Stomach (tissue), 9 donors: Measurements from ENCODE around the gene ERC1. TPM values are rescaled to one million over a fixed set of nuclear protein-coding genes. Genes with fewer than 3 reads are reported as not detected.

Experiments
- DNase-seq, 2 donors: peaks; one replicate each; pipeline versions ENCODE4 v3.0.0 to v3.0.0-alpha.2; 2013 to 2019
- H3K27ac ChIP-seq, 5 donors: fragments of 200-600 bp in 4 of 5; sonication (generic) in 4 of 5; one replicate each; pipeline ENCODE4 v1.5.1; 2013 to 2019; ENCODE audit warnings: mild to moderate bottlenecking in 1 of 5, moderate library complexity in 1 of 5
- H3K27me3 ChIP-seq, 3 donors: fragments of 200-600 bp; sonication (generic); one replicate each; pipeline ENCODE4 v1.5.1; 2017 to 2019; ENCODE audit warnings: mixed run types in 1 of 3
- H3K36me3 ChIP-seq, 4 donors: fragments of 200-600 bp; sonication (generic); 1 replicate in 3 of 4; 2 replicates in 1 of 4; pipeline ENCODE4 v1.5.1; 2016 to 2019
- H3K4me1 ChIP-seq, 4 donors: fragments of 200-600 bp; sonication (generic); one replicate each; pipeline ENCODE4 v1.5.1; 2016 to 2019
- H3K4me3 ChIP-seq, 4 donors: fragments of 200-600 bp; sonication (generic) in 3 of 4; one replicate each; pipeline ENCODE4 v1.5.1; 2016 to 2019; ENCODE audit warnings: mild to moderate bottlenecking in 1 of 4
- H3K9me3 ChIP-seq, 4 donors: fragments of 200-600 bp; sonication (generic); one replicate each; pipeline ENCODE4 v1.5.1; 2016 to 2019
- CTCF ChIP-seq, 7 experiments: fragments of 450-650 bp in 4 of 7; fragments of 200-600 bp in 3 of 7; sonication (generic) in 3 of 7; IDR thresholded peaks; one replicate each; pipeline ENCODE4 v1.5.1; 2016 to 2019; ENCODE audit warnings: antibody characterized with exemption in 7 of 7, control low read depth in 2 of 7, mild to moderate bottlenecking in 1 of 7
- EP300 ChIP-seq: sonication (generic); formaldehyde crosslinking; IDR thresholded peaks from one replicate; pipeline ENCODE4 v1.6.1; 2017; ENCODE audit warnings: antibody characterized with exemption
- POLR2A ChIP-seq, 4 donors: fragments of 450-650 bp; IDR thresholded peaks; one replicate each; pipeline ENCODE4 v1.6.1; 2016; ENCODE audit warnings: antibody characterized with exemption in 4 of 4, control low read depth in 2 of 4, mild to moderate bottlenecking in 1 of 4, moderate library complexity in 1 of 4
- POLR2AphosphoS5 ChIP-seq, 3 donors: sonication (generic); formaldehyde crosslinking; IDR thresholded peaks; one replicate each; pipeline ENCODE4 v1.6.1; 2016; ENCODE audit warnings: antibody characterized with exemption in 3 of 3
- WGBS, 5 donors: extraction: QIAGEN DNeasy Blood & Tissue Kit in 3 of 5; methylation state at CpG; one replicate each; pipeline versions ENCODE4 v1.1.5 to v1.1.7; 2013 to 2018; 5-methylcytosine and 5-hydroxymethylcytosine counted together
- intact Hi-C: fragments of 100-400 bp; cut with DNase I; formaldehyde crosslinking; loops from one replicate; pipeline ENCODE4 v1.15.1; 2023; ENCODE audit warnings: low total_unique reads
- polyA plus RNA-seq, 3 donors: library from polyadenylated mRNA; stranded (reverse); fragments of 200-250 nt; gene quantifications; one replicate each; pipeline ENCODE4 v1.2.3, GENCODE V29; 2013
- total RNA-seq, 5 donors: library from RNA; depleted of rRNA; stranded (reverse); fragments of >200 nt; gene quantifications; one replicate each; pipeline versions ENCODE4 v1.1.0 to v1.2.3, GENCODE V29; 2014 to 2016
- donor health status: healthy with polysubstance abuse.
- donor health status: Bipolar disorder and iron deficiency.
- donor health status: healthy.

Gene ERC1
- total and polyA plus RNA-seq, 8 donors, result 3.8 to 69.4 (median 51.6) TPM

- no peak overlapping the region for H3K27ac ChIP-seq
- peaks cover 0 to 25% (median 4%) of the 10 kb centered on the region in 4 donors for H3K9me3 ChIP-seq
- WGBS, 5 donors, result 95 to 99% (median 98%) methylated on average over 2 of the region's 2 CpGs
- intact Hi-C loops, result no loop called here
- no peaks in the 10 kb centered on the region for H3K27me3 ChIP-seq
- no peaks in the 10 kb centered on the region for H3K36me3 ChIP-seq
- no peak overlapping the region for H3K4me3 ChIP-seq
- peaks cover 4 to 30% (median 15%) of the 10 kb centered on the region in 4 donors for H3K4me1 ChIP-seq
- no peak for TF ChIP-seq EP300
- TF ChIP-seq POLR2A (IDR thresholded peaks at IDR 0.05), result no peak
- TF ChIP-seq POLR2AphosphoS5 (IDR thresholded peaks at IDR 0.05), result no peak
- no peak for TF ChIP-seq CTCF (IDR thresholded peaks at IDR 0.05)
- DNase-seq, result no peak
Observed at GRCh38 chr12:1058423-1058822, 67.4 kb downstream of the ERC1 start.

GRCh38 chr12:1059162-1059561 lies 68.1 kb downstream of the ERC1 start:
- no peak for DNase-seq
- Histone ChIP-seq H3K4me1 (peaks cover 0 to 22% (median 9%) of the 10 kb centered on the region in 4 donors), H3K27ac (no peak overlapping the region), H3K36me3 (no peaks in the 10 kb centered on the region), H3K27me3 (no peaks in the 10 kb centered on the region), H3K4me3 (no peak overlapping the region), H3K9me3 (peaks cover 5 to 32% (median 11%) of the 10 kb centered on the region in 4 donors)
- intact Hi-C loops, result no loop called here
- no peak for TF ChIP-seq CTCF (IDR thresholded peaks at IDR 0.05)
- TF ChIP-seq POLR2A (IDR thresholded peaks at IDR 0.05), result no peak
- TF ChIP-seq POLR2AphosphoS5 (IDR thresholded peaks at IDR 0.05), result no peak
- no peak for TF ChIP-seq EP300

GRCh38 chr12:1063852-1064251 lies 72.8 kb downstream of the ERC1 start:
- H3K36me3 ChIP-seq, result no peaks in the 10 kb centered on the region
- TF ChIP-seq POLR2AphosphoS5 (IDR thresholded peaks at IDR 0.05) (no peak), EP300 (no peak)
- 97 to 100% (median 98%) methylated on average over 1 of the region's 1 CpG for WGBS, 5 donors
- H3K27ac ChIP-seq, result no peak overlapping the region
- intact Hi-C loops, result no loop called here
- no peaks in the 10 kb centered on the region for H3K4me1 ChIP-seq
- peaks cover 10 to 36% (median 15%) of the 10 kb centered on the region in 4 donors for H3K9me3 ChIP-seq
- no peak for DNase-seq
- H3K27me3 ChIP-seq, result no peaks in the 10 kb centered on the region
- no peak overlapping the region for H3K4me3 ChIP-seq

GRCh38 chr12:1064317-1064716 lies 73.3 kb downstream of the ERC1 start:
- no peaks in the 10 kb centered on the region for H3K4me1 ChIP-seq
- no peak overlapping the region for H3K4me3 ChIP-seq
- H3K27ac ChIP-seq, result no peak overlapping the region
- H3K9me3 ChIP-seq, result peaks cover 10 to 31% (median 15%) of the 10 kb centered on the region in 4 donors
- WGBS, 5 donors, result 96 to 100% (median 98%) methylated on average over 2 of the region's 2 CpGs
- H3K27me3 ChIP-seq, result no peaks in the 10 kb centered on the region
- TF ChIP-seq CTCF (IDR thresholded peaks at IDR 0.05), result no peak
- TF ChIP-seq POLR2A (IDR thresholded peaks at IDR 0.05), result no peak
- no peak for TF ChIP-seq POLR2AphosphoS5 (IDR thresholded peaks at IDR 0.05)
- no peak for TF ChIP-seq EP300
- intact Hi-C loops, result no loop called here
- DNase-seq, result no peak
- H3K36me3 ChIP-seq, result no peaks in the 10 kb centered on the region

- WGBS, 5 donors, result 97 to 99% (median 98%) methylated on average over 3 of the region's 3 CpGs
- Histone ChIP-seq H3K4me1 (peaks cover 0 to 6% (median 0%) of the 10 kb centered on the region in 4 donors), H3K27me3 (no peaks in the 10 kb centered on the region), H3K36me3 (no peaks in the 10 kb centered on the region), H3K4me3 (no peak overlapping the region), H3K9me3 (peaks cover 10 to 27% (median 15%) of the 10 kb centered on the region in 4 donors), H3K27ac (no peak overlapping the region)
- TF ChIP-seq EP300 (no peak), POLR2AphosphoS5 (IDR thresholded peaks at IDR 0.05) (no peak), POLR2A (IDR thresholded peaks at IDR 0.05) (no peak), CTCF (IDR thresholded peaks at IDR 0.05) (no peak)
- intact Hi-C loops, result no loop called here
- DNase-seq, result no peak
Observed at GRCh38 chr12:1065629-1066028, 74.6 kb downstream of the ERC1 start.
